HG03575 (cell line): ENCODE data around the gene PPARA.

Experiments used
- ATAC-seq: cut with Tn5 transposase; IDR thresholded peaks from one replicate; pipeline ENCODE4 v1.9.1; 2021; ENCODE audit not compliant: unreplicated experiment, insufficient number of reproducible peaks, low FRiP score; ENCODE audit errors: extremely low read depth

PPARA gene

DNA sequence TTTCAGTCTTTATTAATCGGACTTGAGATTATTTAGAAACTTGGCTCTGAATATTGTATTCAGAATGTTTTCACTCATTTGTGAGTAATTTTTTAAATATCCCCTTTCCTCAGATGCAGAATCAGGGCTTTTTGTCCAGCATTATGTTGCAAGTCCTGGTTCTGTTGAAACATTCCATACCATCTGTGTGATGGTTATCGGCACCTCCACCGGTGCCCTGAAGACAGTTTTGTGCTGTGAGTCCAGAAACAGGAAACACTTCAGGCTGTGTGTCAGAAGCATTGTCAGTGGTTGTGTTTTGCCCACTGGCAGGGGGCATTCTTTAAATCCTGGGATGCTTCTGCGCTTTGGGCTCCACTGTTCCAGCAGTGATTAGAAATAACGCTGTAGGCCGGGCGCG is 79.4 kb downstream of the PPARA start:
- ATAC-seq = no peak

DNA sequence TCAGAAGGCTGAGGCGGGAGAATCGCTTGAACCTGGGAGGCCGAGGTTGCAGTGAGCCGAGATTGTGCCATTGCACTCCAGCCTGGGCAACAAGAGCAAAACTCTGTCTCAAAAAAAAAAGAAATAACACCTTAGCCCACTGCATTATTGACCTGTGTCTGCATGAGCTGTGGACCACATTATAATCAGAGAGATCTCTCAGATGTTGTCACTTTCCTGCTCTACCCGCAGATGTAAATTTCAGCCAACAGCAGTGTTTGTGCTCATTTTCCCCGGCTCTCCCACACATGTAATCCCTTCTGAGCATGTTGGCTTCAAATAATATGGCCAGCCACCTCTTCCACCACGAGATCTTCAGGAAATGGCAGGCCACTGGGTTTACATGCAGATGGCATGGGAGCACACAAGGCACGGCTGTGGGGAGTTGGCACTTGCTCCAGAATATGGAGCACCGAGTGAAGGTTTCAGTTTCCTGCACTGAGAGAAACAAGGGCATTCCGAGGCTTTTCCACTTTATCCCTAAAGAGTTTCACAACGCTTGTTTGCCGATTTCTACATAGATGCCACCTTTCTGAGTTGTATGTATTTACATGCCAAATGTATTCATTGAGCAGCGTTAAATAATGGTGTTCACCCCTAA is 80.1 kb downstream of the PPARA start:
- ATAC-seq = no peak

DNA sequence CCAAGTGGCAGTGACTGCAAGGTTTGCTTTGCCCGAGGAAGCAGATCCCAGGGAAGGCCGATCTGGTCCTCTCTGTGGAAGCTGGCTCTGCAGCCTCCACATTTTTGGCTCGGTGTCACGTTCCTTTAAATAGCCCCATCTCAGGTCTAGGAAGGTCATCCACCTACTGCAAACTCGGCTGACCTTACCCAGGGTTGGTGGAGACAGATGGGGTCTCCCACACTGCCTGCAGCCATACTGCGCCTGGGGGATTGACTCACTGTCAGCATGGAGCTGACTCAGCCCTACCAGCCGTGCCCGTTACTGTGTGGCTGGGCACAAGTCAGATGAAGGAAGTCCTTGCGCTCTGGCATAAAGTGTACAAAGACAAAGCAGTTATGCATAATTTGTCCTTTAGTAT is 82.9 kb downstream of the PPARA start:
- ATAC-seq = no peak

DNA sequence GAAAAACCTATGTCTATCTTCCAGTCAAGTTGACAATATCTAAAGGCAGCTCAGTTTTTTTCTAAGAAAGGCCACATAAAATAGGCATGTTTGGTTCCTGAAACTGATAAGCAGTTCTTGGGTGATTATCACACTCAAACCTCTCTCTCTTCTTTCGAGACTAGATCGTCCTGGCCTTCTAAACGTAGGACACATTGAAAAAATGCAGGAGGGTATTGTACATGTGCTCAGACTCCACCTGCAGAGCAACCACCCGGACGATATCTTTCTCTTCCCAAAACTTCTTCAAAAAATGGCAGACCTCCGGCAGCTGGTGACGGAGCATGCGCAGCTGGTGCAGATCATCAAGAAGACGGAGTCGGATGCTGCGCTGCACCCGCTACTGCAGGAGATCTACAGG is 84.6 kb downstream of the PPARA start:
- no peak for ATAC-seq

DNA sequence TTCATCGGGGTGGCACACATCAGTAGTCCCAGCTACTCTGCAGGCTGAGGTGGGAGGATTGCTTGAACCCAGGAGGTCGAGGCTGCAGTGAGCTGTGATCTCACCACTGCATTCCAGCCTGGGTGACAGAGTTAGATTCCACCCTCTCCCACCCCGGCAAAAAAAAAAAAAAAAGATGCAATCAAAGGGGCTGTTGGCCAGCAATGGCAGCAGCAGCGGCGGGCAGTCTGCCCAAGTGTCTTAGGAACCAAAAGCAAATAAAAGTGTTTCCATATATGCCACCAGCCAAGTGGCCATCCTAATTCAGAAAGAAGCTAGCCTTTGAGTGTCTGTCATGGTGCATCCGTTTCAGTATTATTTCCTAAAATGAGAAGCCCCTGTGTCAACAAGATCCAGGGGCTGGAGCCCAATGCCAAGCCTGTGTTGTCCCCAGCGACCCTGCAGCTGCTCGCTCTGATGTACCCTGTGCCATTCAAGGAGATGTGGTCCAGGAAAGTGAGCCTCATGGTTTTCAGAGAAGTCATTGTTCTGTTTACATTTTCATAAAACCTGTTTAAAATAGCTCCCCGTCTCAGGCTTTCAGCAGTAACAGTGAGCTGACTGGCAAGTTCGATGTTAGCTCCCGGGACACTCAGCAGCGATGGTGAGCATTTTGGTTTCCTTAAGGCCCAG is 87.3 kb downstream of the PPARA start:
- no peak for ATAC-seq

DNA sequence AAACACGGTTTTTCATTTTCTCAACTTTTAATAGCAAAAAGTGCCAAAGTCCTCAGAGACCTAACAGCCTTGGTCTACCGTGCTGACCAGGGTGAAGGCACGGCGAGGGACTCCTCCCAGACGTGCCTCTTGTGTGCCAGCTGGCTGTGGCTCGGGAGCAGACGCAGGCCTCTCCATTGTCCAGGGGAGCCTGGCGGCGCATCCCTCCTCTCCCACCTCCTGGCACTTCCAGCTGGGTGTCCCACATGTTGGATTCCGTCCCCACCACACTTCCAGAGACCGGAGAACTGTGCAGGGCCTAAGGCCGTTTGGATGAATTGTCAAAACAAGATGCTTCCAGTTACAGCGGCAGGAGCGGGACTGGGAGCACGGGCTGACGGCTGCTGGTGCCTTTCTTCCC is 88.2 kb downstream of the PPARA start:
- no peak for ATAC-seq

DNA sequence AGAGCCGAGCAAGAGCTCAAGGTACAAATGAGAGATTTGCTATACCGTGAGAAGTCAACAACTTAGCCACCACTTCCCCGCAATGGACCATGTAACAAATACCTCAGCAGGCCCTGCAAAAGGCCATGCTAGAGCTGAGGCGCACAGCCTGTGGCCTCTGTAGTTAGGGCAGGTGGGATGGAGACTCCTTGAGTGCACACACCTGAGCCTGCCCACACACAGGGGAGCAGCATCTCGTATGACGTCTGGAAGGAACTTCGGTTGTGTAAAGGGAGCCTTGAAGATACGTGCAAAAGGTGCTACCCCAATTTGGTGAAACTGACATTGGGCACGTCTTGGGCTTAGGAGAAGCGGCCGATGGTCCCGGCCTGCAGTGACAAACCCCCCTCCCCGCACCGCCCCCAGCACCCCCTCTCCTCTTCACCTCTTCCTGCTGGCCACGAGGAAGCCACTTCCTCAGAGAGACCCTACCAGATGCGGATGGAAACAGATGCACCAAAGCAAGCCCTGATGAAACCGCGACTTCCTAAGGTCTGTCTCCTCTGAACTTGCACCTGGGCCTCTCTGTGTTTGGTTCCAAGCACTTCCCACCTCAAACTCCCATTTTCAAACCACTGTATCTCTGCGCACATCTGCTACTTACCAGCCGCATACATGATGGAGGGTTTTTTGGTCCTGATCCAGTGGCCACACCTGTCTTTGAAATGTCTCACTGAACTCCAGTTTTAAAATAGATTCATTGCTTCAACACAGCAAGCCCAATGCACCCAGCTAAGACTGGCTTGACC is 89.1 kb downstream of the PPARA start:
- no peak for ATAC-seq

DNA sequence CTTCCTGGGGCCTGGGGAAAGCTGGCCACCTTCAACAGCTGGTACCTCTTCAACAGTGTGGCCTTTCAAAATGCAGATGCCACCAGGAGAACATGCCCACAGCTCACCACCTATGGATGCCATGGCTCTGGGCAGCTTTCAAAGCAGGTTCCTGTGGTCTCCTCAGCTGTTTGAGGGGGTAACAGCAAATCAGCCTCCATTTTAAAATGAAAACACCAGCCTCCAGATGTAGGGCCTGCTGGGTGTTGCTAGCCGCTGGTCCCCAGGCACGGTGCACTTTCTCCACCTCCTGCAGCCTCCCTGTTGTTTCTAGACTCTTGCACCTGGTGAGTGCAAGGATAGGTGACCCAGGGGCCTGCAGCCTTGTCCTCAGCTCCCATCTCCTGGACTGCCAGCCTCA is 89.7 kb downstream of the PPARA start:
- no peak for ATAC-seq

DNA sequence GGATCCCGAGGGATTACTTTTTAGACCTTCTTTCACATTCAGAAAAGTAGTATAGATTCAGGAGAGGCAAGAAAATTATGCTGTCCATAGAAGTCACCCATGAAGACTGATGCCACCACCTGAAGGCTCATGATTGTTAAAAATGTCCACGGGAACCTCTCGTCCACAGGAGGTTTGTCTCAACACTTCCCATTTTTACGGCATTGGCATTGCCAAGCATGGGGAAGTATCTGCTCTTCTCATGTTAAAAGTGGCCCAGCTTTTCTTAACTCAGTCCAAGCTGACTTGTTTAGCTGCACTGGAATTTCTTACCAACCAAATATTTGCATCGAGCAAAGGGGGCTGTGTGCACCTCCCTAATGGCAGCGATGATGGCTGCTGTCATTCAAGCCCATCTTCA is 90.2 kb downstream of the PPARA start:
- ATAC-seq = no peak

DNA sequence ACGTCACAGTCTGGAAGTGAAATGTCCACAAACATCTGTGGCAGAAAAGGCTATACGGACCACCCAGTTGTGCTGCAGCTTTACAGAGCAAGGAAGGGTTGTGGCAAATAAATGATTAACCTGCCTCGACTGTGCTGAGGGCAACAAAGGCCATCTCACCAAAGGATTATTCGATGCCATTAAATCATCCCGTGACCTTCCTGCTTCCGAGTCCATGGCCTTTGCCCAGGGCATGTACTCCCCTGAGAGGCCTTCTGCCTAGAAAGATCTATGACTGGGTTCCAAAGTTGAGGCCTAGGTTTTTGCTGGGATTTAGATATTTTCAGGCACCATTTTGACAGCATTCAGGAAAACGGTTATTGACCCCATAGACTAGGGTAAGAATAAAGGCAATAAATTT is 90.6 kb downstream of the PPARA start:
- ATAC-seq = no peak

DNA sequence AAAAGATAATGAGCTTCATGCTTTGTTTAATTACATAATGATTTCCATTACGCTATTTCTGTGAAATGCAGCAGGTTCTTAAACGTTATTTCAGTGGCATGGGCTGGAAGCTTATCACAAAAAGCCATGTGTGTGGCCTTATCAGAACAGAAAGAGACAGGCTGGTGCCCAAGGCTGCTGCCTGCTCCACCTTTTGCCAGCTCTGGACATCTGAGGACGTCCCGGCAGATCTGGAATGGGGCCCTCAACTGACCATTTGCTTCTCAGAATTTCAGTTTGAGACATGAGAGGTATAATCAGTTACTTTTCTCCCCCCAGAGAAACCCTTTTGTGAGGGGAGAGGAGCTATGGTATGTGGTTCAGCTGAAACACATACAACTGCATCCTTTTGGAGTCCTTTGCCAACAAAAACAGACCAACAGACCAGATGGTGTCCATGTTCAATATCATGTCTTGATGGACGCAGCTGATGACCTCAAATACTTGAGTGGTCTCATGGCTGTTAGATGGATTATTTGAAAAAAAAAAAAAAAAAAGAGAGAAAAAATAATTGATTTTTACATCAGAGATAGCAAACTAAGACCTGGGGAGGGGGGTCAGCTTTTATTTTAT is 91.2 kb downstream of the PPARA start:
- ATAC-seq = no peak

DNA sequence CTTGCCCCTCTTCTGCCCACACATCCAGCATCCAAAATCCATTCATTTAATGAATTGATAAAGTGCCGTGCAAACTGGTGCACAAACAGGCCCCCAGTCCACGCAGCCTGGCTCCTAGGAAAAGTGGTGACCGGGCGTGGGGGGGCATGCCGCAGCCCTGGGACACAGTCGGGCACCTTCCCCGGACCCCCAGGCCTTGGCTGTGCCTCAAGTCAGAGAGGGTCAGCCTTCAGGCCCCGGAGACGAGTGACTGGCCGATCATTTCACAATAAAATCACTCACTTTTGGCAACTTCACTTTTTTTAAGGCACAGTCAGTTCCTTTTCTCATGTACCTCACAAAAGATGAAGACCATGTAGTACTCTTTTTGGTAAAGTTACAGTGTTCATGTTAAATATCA is 91.8 kb downstream of the PPARA start:
- ATAC-seq = no peak

DNA sequence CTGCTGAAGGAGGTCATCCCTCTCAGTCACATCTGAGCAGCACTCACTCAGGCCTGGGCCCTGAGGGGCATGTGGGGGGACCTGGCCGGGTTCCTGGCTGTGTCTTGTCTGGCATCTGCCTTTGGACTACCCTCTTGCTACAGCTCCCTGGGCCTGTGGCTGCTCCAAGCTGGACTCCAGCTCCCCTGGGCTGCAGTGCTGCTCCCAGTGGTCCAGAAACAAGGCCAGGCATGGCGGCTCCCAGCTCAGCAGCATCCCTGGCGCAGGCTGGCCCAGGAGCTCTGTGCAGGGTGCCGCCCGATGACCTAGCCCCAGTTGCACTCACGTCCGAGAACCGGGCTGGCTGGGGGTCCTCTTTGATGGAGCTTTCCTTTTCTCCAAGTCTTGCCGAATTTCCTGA is 94.4 kb downstream of the PPARA start:
- ATAC-seq = no peak

DNA sequence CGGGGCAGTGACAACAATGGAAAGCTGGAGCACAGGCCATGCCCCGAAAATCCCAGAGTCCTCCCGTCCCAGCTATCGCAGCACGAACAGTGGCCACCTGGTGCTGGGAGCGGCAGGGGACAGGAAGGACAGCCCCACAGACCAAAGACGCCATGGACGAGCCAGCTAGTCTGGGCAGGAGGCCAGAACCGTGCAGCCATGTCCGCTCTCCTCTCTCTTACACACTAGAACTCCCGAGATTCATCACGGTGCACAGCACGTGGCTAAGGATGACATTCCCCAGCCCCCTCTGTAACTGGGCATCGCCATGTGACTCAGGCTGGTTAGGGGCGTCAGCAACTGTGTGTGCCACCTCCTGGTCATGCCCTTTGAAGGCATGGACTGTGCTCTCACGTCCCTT is 95.2 kb downstream of the PPARA start:
- no peak for ATAC-seq

DNA sequence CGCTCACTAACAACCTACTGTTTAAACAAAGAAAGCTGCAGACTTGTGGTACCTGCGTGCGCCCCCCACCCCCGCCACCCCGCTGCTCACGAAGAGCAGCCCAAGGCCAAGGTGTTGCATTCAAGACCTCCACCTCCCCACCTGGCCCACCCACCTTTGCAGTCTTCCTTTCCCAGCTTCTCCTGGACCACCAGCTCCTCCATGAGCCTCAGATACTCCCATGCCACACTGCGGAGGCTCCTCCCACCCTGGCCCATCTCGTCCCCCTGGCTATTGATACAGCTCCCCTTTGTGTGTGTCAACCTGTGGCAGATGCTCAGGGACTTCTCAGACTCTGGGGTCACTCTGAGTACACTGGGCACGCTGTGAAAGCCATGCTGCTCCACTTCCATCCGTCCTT is 95.9 kb downstream of the PPARA start:
- no peak for ATAC-seq

DNA sequence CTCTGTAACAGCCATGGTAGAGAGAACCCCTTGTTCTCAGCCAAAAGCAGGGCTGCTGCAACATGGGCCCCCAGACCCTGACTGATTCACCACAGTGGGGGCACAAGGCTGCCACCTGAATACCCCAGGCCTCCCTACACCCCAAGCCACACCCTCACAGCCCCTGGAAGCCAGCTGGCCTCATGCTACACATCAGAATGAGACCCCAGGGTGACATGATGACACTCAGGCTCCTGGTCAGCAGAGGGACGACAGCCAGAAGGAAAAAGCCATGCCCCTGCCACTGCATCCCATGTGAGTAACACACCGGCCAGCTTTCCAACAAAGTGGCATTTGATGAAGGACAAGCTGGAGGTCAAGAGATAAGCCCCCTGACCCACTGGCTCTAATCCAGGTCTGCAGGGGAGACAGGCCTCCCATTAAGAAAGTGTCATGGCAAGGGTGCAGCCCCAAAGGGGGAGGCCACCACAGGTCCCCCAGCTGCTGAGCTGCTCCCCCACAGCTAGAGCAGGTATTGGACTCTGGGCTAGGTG is 97.2 kb downstream of the PPARA start:
- ATAC-seq = no peak

DNA sequence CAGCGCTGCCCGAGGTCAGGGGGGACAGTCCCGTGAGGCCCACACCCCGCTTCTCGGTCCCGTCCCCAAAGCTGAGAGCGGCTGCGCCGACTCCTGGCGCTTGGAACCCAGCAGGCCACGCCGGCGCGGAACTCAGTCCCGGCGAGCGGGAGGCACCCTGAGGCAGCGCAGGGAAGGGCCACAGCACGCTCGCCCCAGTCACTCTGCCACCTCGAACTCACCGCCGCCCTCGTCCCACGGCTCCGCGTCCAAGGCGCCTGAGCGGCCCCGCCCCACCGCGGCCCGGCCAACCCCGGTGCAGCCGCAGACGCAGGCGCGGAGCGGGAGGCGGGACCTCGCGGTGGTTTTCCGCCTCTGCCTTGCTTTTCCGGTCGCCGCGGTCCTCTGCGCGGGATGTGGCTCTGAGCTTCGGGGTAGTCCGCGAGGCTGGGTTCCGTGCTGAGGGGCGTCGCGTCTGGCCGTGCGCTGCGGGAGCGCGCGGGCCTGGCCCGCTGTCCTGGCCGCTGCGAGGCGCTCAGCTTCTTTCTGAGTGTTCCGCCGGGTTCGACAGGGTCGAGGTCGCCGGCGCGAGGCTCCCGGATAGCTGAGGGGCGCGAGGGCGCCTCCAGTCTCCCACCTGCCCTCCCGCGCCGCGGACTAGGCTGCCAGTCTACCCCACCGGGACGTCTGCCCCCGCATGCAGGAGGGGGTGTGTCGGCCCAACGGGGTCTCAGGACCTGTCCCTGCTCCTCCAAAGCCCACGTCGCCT is 99.9 kb downstream of the PPARA start, which contains the start of gene CDPF1:
TSS of gene CDPF1 (minus strand) at position 259 of the 748 bp plus-strand sequence. CDS start 2,009 bp downstream, outside the sequence.
- ATAC-seq = no peak

DNA sequence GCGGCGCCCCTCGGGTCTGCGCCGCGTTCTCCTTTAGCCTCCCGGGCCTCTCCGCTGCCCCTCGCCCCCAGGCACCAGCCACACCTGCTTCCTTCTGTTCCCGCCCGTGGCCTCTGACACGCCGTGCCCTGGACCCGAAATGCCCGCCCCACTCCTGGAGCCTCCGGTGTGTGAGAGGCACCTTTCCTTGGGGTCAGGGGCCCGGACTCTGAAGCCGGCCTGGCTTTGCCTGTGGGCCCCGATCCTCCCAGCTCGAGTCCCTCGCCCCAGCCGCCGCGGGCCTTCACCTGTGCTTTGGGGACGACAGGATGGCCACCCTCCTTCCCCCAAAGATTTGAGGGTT is 100.4 kb downstream of the PPARA start:
- ATAC-seq = no peak

DNA sequence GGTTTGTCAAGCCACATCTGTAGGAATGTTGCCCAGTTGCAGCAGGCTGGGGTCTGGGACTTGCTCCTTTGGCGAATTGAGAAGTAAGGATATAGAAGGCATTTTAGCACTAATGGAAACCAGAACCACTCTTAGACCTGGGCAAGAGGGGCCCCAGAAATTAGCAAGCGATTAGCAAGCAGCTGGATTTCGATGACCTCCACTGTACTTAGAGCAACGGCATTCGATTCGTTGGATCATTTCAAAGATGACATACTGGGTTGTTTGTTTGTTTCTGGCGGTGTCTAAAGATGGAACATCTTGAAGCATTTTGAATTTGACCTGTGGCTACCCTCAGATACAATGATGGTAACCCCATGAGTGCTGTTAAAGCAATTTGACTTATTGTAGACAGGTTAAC is 100.9 kb downstream of the PPARA start:
- no peak for ATAC-seq
